GM21737 (cell line): Measurements from ENCODE around the gene PPEF1.

Source experiments
- ATAC-seq: cut with Tn5 transposase; IDR thresholded peaks from one replicate; pipeline ENCODE4 v1.9.1; 2021; ENCODE audit warnings: mild to moderate bottlenecking, moderate library complexity; ENCODE audit not compliant: unreplicated experiment

PPEF1 gene

GRCh38 chrX:18707426-18708049 lies at the start of gene PPEF1:
Gene PPEF1 (plus strand): TSS chrX:18707645. CDS start chrX:18707781, 136 bp downstream.
- no peak for ATAC-seq

- ATAC-seq, result no peak
Observed at GRCh38 chrX:18661273-18661672, 46.2 kb upstream of the PPEF1 start.

- no peak for ATAC-seq
Observed at GRCh38 chrX:18664947-18665346, 42.5 kb upstream of the PPEF1 start.

- ATAC-seq, result no peak
Observed at GRCh38 chrX:18666614-18667013, 40.8 kb upstream of the PPEF1 start.

- ATAC-seq, result no peak
Observed at GRCh38 chrX:18668071-18668835, 39.2 kb upstream of the PPEF1 start.

GRCh38 chrX:18672008-18672407 lies 35.4 kb upstream of the PPEF1 start, which contains the start of gene RS1:
Gene RS1 (minus strand): TSS chrX:18672108. CDS start chrX:18672068, 40 bp downstream.
- no peak for ATAC-seq

DNA sequence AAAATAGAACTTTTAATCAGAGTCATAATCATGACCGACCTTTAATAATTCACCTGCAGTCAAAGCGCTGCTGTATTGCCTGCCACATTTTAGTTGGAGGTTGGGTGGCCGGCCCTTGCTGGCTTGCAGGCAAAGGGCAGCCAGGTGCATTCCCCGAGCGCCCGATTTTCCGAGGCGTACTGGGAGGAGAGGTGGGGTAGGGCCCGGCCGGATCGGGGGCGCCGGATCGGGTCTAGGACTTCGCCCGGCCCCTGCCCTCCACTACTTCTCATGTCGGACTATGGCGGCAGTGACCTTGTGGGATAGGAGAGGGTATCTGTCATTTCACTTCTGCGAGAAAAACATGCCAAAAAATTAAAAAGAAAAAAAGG lies 33.0 kb upstream of the PPEF1 start:
- ATAC-seq, result peak; percentile 44

GRCh38 chrX:18674788-18675735 lies 32.4 kb upstream of the PPEF1 start:
- peak; percentile 72 for ATAC-seq

DNA sequence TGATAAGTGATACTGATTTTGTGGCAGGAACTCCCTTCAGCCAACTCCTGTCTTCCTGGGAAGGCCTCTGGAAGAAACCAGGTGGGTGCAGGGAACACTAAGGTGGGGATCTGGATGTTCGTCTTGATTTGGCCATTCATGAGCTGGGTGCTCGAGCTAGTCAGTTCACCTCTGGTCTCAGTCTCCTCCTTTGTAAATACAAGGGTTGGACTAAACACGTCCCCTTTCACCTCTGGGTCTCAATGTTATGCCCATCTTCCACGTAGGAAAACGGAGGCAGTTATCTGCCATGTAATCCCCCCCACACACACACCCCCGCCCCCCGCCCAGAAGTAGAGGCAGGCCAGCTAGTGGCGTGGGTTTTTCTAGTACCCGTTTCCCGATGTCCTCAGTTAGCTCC lies 31.4 kb upstream of the PPEF1 start:
- ATAC-seq, result no peak

GRCh38 chrX:18676470-18676869 lies 31.0 kb upstream of the PPEF1 start:
- no peak for ATAC-seq

DNA sequence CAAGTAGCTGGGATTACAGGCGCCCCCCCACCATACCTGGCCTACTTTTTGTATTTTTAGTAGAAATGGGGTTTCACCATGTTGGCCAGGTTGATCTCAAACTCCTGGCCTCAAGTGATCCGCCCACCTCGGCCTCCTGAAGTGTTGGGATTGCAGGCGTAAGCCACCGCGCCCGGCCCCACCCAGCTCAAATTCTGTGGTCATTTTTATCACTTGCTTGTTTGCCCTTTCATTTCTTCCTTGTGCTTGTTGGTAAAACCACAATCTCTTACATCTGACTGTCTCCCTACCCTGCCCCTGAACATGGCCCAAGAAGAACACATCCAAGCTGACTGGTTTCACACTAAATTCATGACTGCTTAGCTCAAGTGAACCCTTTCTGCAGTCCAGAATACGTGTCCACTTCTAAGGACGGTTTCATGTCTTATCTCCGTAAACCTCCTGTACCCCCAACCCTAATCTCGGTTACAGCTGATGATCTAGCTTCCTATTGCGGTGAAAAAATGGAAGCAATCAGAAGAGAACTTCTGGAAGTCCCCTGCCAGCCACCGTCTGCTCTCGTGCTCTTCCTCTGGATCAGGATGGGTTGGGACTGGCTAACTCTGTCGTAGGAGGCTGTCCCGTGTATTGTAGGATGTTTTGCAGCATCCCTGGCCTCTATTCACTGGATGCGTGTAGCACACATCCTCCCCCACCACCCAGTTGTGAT lies 30.1 kb upstream of the PPEF1 start:
- no peak for ATAC-seq

DNA sequence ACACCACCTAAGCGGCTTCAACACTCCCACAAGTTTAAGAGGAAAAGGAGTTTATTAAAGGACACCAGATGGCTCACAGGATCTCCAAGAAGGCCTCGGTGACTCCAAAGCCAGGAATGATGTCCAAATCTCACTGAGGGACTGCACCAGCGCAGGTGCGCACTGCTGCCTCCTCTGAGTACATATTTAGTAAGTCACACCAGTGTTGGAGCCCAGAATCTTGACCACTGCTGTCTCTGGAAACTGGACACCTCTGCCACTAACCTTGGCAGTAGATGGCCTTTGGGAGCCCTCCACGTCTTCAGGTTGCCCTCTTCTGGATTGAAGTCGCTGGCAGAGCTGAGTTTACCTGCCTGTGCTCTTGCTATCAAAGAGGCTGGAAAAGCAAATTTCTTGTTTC lies 25.4 kb upstream of the PPEF1 start:
- ATAC-seq, result no peak

DNA sequence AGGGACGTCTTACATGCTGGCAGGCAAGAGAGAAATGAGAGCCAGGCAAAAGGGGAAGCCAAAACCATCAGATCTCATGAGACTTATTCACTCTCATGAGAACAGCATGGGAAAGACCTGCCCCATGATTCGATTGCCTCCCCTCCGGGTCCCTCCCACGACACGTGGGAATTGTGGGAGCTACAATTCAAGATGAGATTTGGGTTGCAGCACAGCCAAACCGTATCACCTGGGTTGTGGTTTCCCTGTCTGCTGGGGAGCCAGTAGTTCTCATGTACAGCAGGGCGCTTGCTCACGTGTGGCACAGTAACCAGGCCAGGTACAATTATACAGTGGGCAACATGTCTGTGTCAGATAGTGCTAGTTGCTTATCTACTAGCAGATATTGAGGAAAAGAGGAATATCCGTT lies 24.5 kb upstream of the PPEF1 start:
- ATAC-seq, result no peak

DNA sequence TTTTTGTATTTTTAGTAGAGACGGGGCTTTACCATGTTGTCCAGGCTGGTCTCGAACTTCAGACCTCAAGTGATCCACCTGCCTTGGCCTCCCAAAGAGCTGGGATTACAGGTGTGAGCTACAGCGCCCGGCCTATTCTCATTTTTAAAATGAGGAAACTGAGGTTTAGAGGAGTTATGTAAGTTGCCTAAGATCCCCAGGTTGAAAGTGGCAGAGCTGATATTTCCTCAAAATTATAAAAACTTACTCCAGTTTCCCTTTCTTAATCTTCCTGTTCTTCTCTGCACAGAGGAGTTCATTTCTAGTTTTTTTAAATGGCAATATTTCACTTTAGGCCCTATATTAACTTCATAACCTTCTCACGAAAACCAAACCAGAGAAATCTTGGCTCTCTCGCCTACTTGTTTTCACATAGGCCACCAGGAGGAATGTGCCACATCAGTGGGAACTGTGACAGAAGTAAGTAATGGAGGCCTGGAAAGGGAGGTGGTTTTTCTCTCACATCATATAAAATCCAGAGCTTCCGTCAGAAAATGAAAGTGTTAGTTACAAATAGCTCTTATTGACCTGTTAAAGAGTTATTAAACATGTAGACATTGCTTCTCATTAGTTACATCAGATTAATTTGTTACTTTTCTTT lies 19.5 kb upstream of the PPEF1 start:
- no peak for ATAC-seq

- ATAC-seq, result no peak
Observed at GRCh38 chrX:18691431-18691830, 16.0 kb upstream of the PPEF1 start.

DNA sequence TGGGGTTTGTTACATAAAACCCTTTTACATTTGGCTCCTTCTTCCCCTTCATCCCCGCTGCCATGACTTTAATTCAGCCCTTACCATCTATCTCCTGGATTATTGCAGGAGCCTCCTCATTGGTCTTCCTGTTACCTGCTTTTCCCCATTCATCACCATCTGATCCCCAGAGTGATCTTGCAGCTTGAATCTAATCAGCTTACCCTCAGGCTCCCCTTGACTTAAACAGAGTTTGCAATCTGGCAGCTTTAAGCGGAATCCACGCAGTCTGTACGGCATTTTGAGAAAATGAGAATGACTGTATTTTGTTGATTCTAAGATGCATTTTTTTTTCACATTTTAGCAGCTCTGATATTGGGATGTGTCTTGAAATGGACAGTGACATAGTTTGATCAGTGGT lies 14.9 kb upstream of the PPEF1 start:
- ATAC-seq, result no peak

- no peak for ATAC-seq
Observed at GRCh38 chrX:18696653-18697052, 10.8 kb upstream of the PPEF1 start.

DNA sequence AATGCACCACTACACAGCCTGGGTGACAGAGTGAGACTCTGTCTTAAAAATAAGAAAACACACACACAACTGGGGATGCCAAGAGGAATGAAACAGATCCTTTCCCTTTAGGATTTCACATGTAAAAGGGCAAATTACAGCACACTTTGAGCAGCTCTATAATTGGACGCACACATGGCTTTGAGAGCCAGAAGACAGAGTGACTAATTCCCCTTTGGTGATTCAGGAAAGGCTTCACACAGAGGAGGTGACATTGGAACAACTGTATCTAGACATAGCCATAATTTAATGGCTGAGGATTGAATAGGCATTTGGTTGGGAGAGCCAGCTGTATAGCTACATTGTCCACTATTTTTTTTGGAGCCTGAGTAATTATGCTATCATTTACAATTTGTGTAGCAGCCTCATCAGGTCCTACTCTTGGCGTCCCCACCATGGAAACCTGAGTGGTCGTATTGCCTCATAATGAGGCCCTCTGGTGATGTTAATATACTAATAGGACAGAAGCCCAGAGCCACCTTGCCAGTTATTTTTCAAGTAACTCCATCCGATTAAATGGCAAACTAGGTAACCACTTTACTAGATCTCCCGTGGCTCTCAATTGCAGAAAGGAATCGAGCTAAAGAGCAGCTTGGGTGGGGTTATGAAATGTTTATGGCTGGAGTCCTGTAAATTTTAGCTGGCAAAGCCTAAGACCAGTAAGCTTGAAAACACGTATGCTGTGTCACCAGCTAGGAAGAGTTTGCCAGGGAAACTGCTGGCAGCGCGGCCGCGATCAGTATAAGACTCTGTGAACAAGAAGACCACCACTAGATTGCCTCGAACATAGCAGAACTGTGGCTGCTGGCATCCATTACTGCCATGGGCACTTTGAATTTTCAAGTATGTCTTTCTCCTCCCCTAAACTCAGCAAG lies 8.5 kb upstream of the PPEF1 start:
- ATAC-seq, result no peak

DNA sequence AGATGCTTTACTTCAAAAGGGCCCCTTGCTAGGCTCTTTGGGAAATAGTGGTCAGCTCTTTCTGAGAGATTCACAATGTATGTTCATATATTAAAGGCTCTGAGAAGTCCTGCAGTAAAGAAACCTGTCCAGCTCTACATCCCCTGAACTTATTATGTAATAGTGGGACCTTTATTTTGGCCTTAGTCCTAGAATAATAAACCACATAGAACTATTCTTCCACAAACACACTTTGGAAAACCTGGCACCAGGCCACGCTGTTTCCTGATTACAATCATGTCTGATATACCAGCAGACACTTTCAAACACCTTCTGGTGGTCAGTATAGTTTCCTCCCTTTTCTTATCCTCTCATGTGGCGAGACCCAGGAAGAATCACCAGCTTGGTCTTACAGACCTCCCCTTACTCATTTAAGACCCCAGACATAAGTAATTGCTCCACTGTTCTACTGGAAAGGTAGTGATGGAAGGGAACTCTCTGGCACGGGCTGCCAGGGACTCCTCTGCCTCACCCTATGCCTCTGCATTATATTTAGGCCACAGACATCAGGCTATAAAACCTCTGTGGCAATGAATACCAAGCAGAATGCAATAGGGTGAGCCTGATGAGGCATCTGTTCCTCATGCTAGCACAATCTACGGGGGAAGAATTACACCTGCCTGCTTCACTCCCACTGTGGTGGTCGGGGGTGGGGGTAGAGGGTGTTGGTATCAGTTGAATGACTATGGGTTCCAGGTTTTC lies 5.7 kb upstream of the PPEF1 start:
- ATAC-seq, result no peak
